HUES48 (cell line): ENCODE results near the gene TMEM63A.

Experiments used
- H3K27ac ChIP-seq: one replicate; pipeline ENCODE4 v1.7.0; 2013; ENCODE audit warnings: low read depth, low read length, inconsistent platforms
- H3K27me3 ChIP-seq: 2 replicates; pipeline ENCODE4 v1.6.1; 2013; ENCODE audit warnings: mild to moderate bottlenecking, low read length; ENCODE audit not compliant: control insufficient read depth, insufficient read depth
- H3K36me3 ChIP-seq: 2 replicates; pipeline ENCODE4 v1.6.1; 2013; ENCODE audit warnings: low read length; ENCODE audit not compliant: control insufficient read depth, insufficient read depth
- H3K4me1 ChIP-seq: 2 replicates; pipeline ENCODE4 v1.6.1; 2013; ENCODE audit warnings: mild to moderate bottlenecking, low read length; ENCODE audit not compliant: control insufficient read depth, insufficient read depth
- H3K4me3 ChIP-seq: 2 replicates; pipeline ENCODE4 v1.5.1; 2013; ENCODE audit warnings: mild to moderate bottlenecking, low read depth, low read length
- H3K9ac ChIP-seq: 2 replicates; pipeline ENCODE4 v1.6.1; 2013; ENCODE audit warnings: mild to moderate bottlenecking, low read depth, low read length, moderate library complexity
- H3K9me3 ChIP-seq: 2 replicates; pipeline ENCODE4 v1.6.1; 2013; ENCODE audit warnings: low read length; ENCODE audit not compliant: control insufficient read depth, insufficient read depth

TMEM63A gene

DNA sequence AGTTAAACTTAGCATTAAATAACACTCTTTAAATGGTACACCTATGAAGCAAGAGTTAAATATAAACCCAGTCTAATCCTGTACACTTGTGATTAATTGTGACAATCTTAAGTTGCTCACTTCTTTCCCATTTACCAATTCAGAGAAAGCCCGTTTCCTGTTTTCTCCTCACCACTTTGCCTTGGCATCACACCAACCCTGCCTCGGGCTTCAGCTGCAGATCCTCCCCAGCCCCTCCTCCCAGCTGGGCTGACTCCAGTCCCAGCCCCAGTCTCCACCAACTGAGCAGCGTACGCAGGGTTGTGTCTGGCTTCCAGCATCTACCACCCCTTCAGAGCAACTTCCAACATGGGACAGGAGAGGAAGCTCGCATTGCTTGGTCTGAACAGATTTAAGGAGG is 37.7 kb upstream of the TMEM63A start:
- Histone ChIP-seq H3K9me3 (no peaks in the 10 kb centered on the region), H3K36me3 (peaks cover 46% of the 10 kb centered on the region), H3K27ac (no peak overlapping the region), H3K27me3 (no peaks in the 10 kb centered on the region), H3K9ac (no peak overlapping the region), H3K4me3 (no peak overlapping the region), H3K4me1 (peaks cover 5% of the 10 kb centered on the region; the same call in 1 of the 2 replicates)

DNA sequence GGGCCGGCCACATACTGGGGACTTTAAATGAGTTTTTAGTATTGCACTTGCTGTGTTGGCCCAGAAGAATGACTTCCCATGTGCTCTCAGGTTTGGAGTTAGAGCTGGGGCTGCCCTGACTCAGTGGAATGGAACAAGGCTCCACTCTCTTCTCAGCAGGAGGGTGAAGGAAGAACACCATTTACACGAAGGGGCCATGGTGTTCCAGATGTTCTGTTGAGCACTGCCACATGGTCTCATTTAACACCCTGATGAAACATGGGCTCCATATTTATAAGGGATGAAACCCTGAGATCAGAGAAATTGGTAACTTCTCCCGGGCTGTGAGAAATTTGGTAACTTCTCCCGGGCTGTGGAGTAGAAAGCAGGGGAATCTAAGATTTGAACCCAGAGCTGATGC is 36.1 kb upstream of the TMEM63A start:
- Histone ChIP-seq H3K9me3 (no peaks in the 10 kb centered on the region), H3K36me3 (peaks cover 46% of the 10 kb centered on the region), H3K27me3 (no peaks in the 10 kb centered on the region), H3K27ac (no peak overlapping the region), H3K4me1 (peaks cover 5% of the 10 kb centered on the region; the same call in 1 of the 2 replicates), H3K4me3 (no peak overlapping the region), H3K9ac (no peak overlapping the region)

DNA sequence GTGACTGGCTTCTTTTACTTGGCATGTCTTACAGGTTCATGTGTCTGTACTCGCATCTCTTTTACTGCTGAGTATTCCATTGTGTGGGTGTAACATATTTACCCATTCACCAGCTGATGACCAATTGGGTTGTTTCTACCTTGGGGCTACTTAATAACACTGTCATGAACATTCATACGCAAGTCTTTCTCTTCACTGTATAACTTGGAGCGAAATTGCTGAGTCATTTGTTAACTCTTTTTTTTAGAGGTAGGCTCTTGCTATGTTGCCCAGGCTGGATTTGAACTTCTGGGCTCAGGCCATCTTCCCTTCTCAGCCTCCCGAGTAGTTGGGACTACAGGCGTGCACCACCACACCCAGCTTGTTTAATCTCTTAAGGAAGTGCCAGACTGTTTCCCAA is 35.4 kb upstream of the TMEM63A start:
- Histone ChIP-seq H3K4me3 (no peak overlapping the region), H3K36me3 (peaks cover 43% of the 10 kb centered on the region), H3K9ac (no peak overlapping the region), H3K9me3 (no peaks in the 10 kb centered on the region), H3K27ac (no peak overlapping the region), H3K27me3 (no peaks in the 10 kb centered on the region), H3K4me1 (peaks cover 1% of the 10 kb centered on the region; the same call in 1 of the 2 replicates)

DNA sequence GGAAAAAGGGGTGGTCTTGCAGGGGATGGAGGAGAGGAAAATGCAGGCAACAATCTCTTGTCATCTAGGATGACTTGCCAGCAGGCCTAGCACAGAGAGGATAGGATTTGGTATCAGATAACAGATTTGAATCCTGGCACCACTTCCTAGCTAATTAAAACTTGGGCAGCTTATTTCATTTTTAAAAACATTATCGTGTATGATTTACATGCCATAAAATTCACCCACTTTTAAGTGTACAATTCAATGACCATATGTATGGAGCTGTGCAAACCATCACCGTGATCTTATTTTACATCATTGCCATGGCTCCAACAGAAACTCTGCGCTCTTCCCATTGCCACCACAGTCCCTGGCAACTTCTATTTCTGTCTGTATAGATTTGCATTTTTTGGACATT is 34.9 kb upstream of the TMEM63A start:
- H3K9ac ChIP-seq: no peak overlapping the region
- no peak overlapping the region for H3K4me3 ChIP-seq
- no peaks in the 10 kb centered on the region for H3K27me3 ChIP-seq
- H3K4me1 ChIP-seq: no peaks in the 10 kb centered on the region
- H3K36me3 ChIP-seq: peaks cover 38% of the 10 kb centered on the region
- H3K27ac ChIP-seq: no peak overlapping the region
- H3K9me3 ChIP-seq: no peaks in the 10 kb centered on the region

DNA sequence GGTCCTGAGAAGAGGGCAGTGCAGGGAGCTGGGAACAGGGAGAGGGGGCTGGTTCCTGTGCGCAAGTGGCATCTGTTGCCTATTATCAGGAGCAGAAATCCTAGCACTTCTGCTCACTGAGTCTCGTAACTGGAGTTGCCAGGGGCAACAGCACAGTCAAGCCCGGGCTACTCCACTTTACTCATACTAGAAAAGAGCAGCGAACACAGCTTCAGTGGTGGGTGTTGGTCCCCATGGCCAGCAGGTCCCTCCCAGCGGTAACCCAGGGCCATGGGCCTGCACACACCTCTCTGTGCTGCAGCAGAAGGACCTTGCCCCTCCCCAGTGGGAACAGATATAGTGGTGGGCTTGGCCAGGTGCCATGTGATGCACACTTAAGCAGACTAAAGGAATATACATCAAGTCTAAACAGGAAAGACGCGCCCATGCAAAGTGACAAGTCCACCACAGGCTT is 33.4 kb upstream of the TMEM63A start:
- no peak overlapping the region for H3K9ac ChIP-seq
- H3K27ac ChIP-seq: no peak overlapping the region
- peaks cover 5% of the 10 kb centered on the region; the same call in 1 of the 2 replicates for H3K4me1 ChIP-seq
- H3K4me3 ChIP-seq: no peak overlapping the region
- H3K36me3 ChIP-seq: peaks cover 23% of the 10 kb centered on the region
- no peaks in the 10 kb centered on the region for H3K9me3 ChIP-seq
- no peaks in the 10 kb centered on the region; the same call in 1 of the 2 replicates for H3K27me3 ChIP-seq

DNA sequence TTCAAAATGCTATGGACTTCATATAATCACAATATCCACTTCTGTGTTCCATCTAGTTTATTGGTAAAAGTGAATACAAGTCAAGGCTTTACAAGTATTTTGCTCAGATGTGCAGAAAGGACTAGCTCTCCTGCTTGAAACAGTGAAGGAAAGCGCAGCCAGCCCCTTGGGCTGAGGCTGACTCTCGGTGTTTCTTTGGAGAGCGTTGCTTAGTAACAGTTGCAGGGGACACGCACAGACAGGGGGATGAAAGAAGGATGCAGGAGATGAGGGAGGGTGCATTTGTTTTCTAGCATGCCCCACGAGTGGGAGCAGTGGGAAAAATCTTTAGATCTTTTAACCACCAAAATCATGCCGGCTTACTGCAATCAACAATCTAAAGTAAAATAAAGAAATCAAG is 32.8 kb upstream of the TMEM63A start:
- H3K9me3 ChIP-seq: no peaks in the 10 kb centered on the region
- no peak overlapping the region for H3K4me3 ChIP-seq
- H3K27me3 ChIP-seq: no peaks in the 10 kb centered on the region; the same call in 1 of the 2 replicates
- H3K9ac ChIP-seq: no peak overlapping the region
- peaks cover 5% of the 10 kb centered on the region; the same call in 1 of the 2 replicates for H3K4me1 ChIP-seq
- peaks cover 18% of the 10 kb centered on the region for H3K36me3 ChIP-seq
- H3K27ac ChIP-seq: no peak overlapping the region

DNA sequence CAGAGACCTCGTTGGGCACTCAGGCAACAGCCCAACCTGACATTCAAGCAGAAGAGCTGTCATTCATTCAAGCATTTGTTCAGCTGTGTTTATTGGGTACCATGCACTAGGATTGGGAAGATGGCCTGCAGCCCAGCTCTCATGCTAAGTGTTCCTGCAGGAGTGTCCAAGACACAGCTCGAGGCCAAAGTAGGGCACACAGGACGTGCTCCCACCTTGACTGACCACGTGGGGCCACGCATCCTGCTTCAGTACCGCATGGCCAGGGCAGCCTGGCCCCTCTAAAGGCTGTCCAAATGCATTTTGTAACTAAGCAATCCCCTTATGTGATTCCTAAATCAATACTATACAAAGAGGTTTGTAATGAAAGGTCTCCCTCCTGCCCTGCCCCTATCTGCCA is 32.2 kb upstream of the TMEM63A start:
- peaks cover 12% of the 10 kb centered on the region for H3K36me3 ChIP-seq

DNA sequence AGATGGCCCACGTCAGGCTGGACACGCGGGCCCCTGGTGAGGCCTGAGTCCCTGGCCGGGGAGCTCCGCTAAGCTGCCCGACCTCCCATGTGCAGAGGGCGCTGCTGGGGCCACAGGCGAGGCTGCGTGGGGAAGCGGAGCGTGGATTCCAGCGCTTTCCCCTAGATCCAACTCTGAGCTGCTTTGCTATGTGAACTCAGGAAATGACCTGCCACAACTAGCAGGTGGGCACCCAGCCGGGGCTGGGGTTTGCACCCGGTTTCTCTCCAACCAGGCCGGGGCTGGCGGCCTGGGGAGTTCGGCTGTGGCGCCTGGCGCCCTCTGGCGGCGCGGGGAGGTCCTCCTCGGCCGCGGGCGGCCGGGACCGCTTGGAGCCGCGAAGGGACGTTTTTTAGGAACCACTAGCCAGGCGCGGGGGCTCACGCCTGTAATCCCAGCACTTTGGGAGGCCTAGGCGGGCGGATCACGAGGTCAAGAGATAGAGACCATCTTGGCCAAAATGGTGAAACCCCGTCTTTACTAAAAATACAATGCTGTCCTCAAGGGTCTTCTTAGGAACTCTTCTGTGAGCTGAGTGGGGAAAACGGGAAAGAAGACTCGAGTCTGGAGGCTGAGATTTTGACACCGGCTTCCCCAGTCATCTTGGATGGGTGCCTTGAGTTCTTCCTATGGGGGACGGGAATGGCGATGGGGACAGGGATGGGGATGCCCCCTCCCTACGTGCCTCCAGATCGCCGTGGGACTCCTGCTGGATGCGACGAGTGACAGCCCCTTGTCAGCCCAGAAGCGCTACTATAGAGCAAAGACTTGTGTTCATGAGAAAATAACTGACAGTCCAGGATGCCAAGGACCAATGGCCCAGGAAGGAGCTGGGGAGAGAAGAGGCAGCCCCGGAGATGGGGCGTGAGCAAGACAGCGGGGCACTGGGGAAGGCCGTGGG is 29.3 kb upstream of the TMEM63A start:
- Histone ChIP-seq H3K4me1 (peaks cover 9% of the 10 kb centered on the region; the same call in 1 of the 2 replicates), H3K36me3 (no peaks in the 10 kb centered on the region; the same call in 1 of the 2 replicates), H3K27ac (no peak overlapping the region), H3K9ac (no peak overlapping the region), H3K27me3 (no peaks in the 10 kb centered on the region; the same call in 1 of the 2 replicates), H3K4me3 (no peak overlapping the region; the same call in 1 of the 2 replicates), H3K9me3 (no peaks in the 10 kb centered on the region)

More for the DNA sequence above, 32.2 kb upstream of the TMEM63A start:
- Histone ChIP-seq H3K4me3 (no peak overlapping the region), H3K4me1 (peaks cover 5% of the 10 kb centered on the region; the same call in 1 of the 2 replicates), H3K9me3 (no peaks in the 10 kb centered on the region), H3K27me3 (no peaks in the 10 kb centered on the region; the same call in 1 of the 2 replicates), H3K27ac (no peak overlapping the region), H3K9ac (no peak overlapping the region)

DNA sequence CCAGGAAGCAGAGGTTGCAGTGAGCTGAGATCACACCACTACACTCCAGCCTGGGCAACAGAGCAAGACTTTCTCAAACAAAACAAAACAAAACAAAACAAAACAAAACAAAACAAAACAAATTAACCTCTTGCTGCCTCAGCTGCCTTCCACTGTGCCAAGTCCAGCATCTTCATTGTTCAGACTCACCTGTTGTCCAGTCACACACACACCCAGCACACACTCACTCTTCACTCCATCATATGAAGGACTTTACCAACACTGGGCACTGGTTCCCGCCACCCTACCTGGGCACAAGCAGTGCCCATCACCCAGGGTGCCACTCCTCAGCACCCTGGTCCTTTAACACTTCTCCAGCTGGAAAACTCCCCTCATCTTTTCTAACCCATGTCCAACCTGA is 27.3 kb upstream of the TMEM63A start:
- Histone ChIP-seq H3K27me3 (no peaks in the 10 kb centered on the region; the same call in 1 of the 2 replicates), H3K27ac (no peak overlapping the region), H3K9ac (no peak overlapping the region), H3K36me3 (no peaks in the 10 kb centered on the region), H3K4me3 (no peak overlapping the region), H3K4me1 (peaks cover 9% of the 10 kb centered on the region; the same call in 1 of the 2 replicates), H3K9me3 (no peaks in the 10 kb centered on the region)

DNA sequence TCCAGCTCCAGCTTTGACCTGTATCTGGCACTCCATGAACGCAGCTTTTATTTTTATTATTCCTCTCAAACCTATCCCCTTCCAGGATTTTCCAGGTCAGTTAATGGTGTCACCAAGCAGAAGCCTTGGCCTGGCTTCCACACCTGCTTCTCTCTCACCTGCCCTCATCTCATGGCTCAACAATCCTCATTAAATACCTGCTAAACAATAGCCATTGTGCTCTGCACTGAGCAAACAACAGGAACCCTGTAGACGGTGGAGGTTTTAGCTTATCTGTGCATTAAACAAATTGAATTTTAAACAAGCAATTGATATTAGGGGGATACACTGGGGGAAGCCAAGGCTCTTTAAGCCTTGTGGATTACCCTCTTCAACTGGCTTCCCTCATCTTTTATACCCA is 26.6 kb upstream of the TMEM63A start:
- H3K4me1 ChIP-seq: peaks cover 9% of the 10 kb centered on the region; the same call in 1 of the 2 replicates
- no peaks in the 10 kb centered on the region; the same call in 1 of the 2 replicates for H3K27me3 ChIP-seq
- H3K9me3 ChIP-seq: no peaks in the 10 kb centered on the region
- H3K27ac ChIP-seq: no peak overlapping the region
- H3K9ac ChIP-seq: no peak overlapping the region
- H3K4me3 ChIP-seq: no peak overlapping the region
- H3K36me3 ChIP-seq: no peaks in the 10 kb centered on the region
